SK-N-MC (cell line): ENCODE data around the gene ATRNL1.
"Not testable (repeated sequence)": the region's sequence is repeated elsewhere in the genome, so short reads cannot be mapped to it uniquely, and the experiment has no call there.

Experiments used
- EZH2 ChIP-seq: fragments of 200-600 bp; sonication (generic); IDR thresholded peaks from one replicate; pipeline ENCODE4 v1.6.1; 2017; ENCODE audit warnings: antibody characterized with exemption
- FOXP2 ChIP-seq: optimal IDR thresholded peaks from 2 replicates; pipeline ENCODE3; 2011; ENCODE audit warnings: mild to moderate bottlenecking, moderate library complexity; ENCODE audit not compliant: insufficient read depth; ENCODE audit errors: extremely low read length, control extremely low read depth
- POLR2AphosphoS5 ChIP-seq: IDR thresholded peaks from 2 replicates; pipeline ENCODE4 v1.6.1; 2012; ENCODE audit warnings: mild to moderate bottlenecking, low read depth, low read length, borderline replicate concordance

GRCh38 chr10:115105411-115105810, 12.2 kb downstream of the ATRNL1 start:
- not testable (repeated sequence) for TF ChIP-seq POLR2AphosphoS5, EZH2, FOXP2
